ENCODE data around the gene ABCB8.

DNA sequence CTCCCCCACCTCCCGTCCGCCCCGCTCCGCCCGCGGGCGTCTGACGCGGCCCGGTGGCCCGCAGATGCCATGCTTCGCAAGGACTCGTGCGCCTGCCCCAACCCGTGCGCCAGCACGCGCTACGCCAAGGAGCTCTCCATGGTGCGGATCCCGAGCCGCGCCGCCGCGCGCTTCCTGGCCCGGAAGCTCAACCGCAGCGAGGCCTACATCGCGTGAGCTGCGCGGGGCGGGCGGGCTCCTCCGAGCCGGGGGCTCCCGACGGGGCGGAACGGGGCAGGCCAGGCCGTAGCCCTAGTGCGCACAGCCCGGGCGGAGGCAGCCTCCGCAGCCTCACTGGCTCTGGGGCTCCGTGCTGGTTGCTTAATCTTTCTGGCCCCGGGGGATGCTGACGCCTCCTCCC is 22.9 kb downstream of the ABCB8 start:
- TF ChIP-seq JUN (IDR thresholded peaks at IDR 0.05; ENCODE audit: low read depth, low read length) (no peak), CBX5 (IDR thresholded peaks at IDR 0.05; ENCODE audit: low read depth, low read length) (no peak), SUZ12 (IDR thresholded peaks at IDR 0.05; ENCODE audit: low read length) (0 out of 2 replicates have a peak, but pooled peaks have one; percentile 15)
- TF ChIP-seq, protein P1, sequence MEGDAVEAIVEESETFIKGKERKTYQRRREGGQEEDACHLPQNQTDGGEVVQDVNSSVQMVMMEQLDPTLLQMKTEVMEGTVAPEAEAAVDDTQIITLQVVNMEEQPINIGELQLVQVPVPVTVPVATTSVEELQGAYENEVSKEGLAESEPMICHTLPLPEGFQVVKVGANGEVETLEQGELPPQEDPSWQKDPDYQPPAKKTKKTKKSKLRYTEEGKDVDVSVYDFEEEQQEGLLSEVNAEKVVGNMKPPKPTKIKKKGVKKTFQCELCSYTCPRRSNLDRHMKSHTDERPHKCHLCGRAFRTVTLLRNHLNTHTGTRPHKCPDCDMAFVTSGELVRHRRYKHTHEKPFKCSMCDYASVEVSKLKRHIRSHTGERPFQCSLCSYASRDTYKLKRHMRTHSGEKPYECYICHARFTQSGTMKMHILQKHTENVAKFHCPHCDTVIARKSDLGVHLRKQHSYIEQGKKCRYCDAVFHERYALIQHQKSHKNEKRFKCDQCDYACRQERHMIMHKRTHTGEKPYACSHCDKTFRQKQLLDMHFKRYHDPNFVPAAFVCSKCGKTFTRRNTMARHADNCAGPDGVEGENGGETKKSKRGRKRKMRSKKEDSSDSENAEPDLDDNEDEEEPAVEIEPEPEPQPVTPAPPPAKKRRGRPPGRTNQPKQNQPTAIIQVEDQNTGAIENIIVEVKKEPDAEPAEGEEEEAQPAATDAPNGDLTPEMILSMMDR (IDR thresholded peaks at IDR 0.05; ENCODE audit: control extremely low read depth in 1 of 3, insufficient read depth in 1 of 3, low read depth in 1 of 3, low read length in 3 of 3) = peak in 1 of 3 experiments; percentile 4; a peak in 1 of 4 replicates
